ENCODE data around the gene GMNN. TPM values are rescaled to one million over a fixed set of nuclear protein-coding genes. Genes with fewer than 3 reads are reported as not detected.

The GMNN gene
- total RNA-seq, 1 donor from 2014 or later, result 24.0 TPM

- no peak overlapping the region for H3K4me3 ChIP-seq (ENCODE audit: low read depth, low read length)
- H3K36me3 ChIP-seq (ENCODE audit: control insufficient read depth, insufficient read depth, low read length), result no peaks in the 10 kb centered on the region
- TF ChIP-seq, protein P1, sequence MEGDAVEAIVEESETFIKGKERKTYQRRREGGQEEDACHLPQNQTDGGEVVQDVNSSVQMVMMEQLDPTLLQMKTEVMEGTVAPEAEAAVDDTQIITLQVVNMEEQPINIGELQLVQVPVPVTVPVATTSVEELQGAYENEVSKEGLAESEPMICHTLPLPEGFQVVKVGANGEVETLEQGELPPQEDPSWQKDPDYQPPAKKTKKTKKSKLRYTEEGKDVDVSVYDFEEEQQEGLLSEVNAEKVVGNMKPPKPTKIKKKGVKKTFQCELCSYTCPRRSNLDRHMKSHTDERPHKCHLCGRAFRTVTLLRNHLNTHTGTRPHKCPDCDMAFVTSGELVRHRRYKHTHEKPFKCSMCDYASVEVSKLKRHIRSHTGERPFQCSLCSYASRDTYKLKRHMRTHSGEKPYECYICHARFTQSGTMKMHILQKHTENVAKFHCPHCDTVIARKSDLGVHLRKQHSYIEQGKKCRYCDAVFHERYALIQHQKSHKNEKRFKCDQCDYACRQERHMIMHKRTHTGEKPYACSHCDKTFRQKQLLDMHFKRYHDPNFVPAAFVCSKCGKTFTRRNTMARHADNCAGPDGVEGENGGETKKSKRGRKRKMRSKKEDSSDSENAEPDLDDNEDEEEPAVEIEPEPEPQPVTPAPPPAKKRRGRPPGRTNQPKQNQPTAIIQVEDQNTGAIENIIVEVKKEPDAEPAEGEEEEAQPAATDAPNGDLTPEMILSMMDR (IDR thresholded peaks at IDR 0.05; ENCODE audit: insufficient read depth, low read length, poor library complexity, severe bottlenecking), result no peak
- H3K27me3 ChIP-seq (ENCODE audit: control insufficient read depth, insufficient read depth, low read length), result no peaks in the 10 kb centered on the region
- DNase-seq (ENCODE audit: low read depth), result no peak
Observed at GRCh38 chr6:24824142-24824938, 49.6 kb downstream of the GMNN start.

- Histone ChIP-seq H3K36me3 (ENCODE audit: control insufficient read depth, insufficient read depth, low read length) (no peaks in the 10 kb centered on the region), H3K4me3 (ENCODE audit: low read depth, low read length) (no peak overlapping the region), H3K27me3 (ENCODE audit: control insufficient read depth, insufficient read depth, low read length) (no peaks in the 10 kb centered on the region)
- DNase-seq (ENCODE audit: low read depth), result no peak
- TF ChIP-seq, protein P1 (IDR thresholded peaks at IDR 0.05; ENCODE audit: insufficient read depth, low read length, poor library complexity, severe bottlenecking), result no peak
Observed at GRCh38 chr6:24825130-24825630, 50.4 kb downstream of the GMNN start.

- TF ChIP-seq, protein P1 (IDR thresholded peaks at IDR 0.05; ENCODE audit: insufficient read depth, low read length, poor library complexity, severe bottlenecking), result no peak
- DNase-seq (ENCODE audit: low read depth), result no peak
- Histone ChIP-seq H3K36me3 (ENCODE audit: control insufficient read depth, insufficient read depth, low read length) (no peaks in the 10 kb centered on the region), H3K27me3 (ENCODE audit: control insufficient read depth, insufficient read depth, low read length) (no peaks in the 10 kb centered on the region), H3K4me3 (ENCODE audit: low read depth, low read length) (no peak overlapping the region)
Observed at GRCh38 chr6:24827162-24827561, 52.4 kb downstream of the GMNN start.

DNA sequence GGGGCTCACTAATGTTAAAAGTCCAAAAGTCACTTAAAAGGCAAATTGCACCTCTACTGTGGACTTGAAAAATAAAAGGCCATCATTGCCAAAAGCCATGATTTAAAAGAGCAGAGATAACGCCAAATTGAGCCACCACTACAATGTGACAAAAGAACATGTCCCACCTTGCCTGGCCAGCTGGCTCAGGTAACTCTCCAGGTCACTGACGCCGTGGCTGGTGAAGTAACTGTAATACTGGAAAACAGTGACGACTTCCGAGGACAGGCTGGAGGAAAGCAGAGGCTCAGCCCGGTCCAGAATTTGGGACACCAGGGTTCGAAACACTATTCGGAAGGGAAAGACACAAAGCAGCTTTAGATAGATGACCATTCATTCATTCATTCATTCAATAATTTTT, 53.2 kb downstream of the GMNN start:
- no peaks in the 10 kb centered on the region for H3K27me3 ChIP-seq (ENCODE audit: control insufficient read depth, insufficient read depth, low read length)
- DNase-seq (ENCODE audit: low read depth), result no peak
- no peaks in the 10 kb centered on the region for H3K36me3 ChIP-seq (ENCODE audit: control insufficient read depth, insufficient read depth, low read length)
- TF ChIP-seq, protein P1 (IDR thresholded peaks at IDR 0.05; ENCODE audit: insufficient read depth, low read length, poor library complexity, severe bottlenecking), result no peak
- no peak overlapping the region for H3K4me3 ChIP-seq (ENCODE audit: low read depth, low read length)

DNA sequence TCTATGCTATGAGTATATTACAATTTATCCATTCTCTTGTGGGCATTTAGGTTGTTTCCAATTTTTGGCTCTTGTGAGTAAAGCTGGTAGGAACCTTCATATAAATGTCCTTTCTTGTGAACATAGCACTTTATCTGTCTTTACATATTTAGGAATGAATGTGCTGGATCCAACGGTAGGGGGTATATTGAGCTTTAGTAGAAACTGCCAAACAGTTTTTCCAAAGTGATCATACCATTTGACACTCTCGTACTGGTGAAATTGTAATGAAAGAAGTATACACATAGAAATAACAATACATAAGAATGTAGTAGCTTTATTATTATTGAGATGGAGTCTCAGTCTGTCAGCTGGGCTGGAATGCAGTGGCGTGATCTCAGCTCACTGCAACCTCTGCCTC, 54.9 kb downstream of the GMNN start:
- DNase-seq (ENCODE audit: low read depth), result no peak
- H3K27me3 ChIP-seq (ENCODE audit: control insufficient read depth, insufficient read depth, low read length), result no peaks in the 10 kb centered on the region
- no peak overlapping the region for H3K4me3 ChIP-seq (ENCODE audit: low read depth, low read length)
- no peaks in the 10 kb centered on the region for H3K36me3 ChIP-seq (ENCODE audit: control insufficient read depth, insufficient read depth, low read length)
- TF ChIP-seq, protein P1 (IDR thresholded peaks at IDR 0.05; ENCODE audit: insufficient read depth, low read length, poor library complexity, severe bottlenecking), result no peak
